Left lung (tissue), 10 donors: ENCODE results near the gene MCHR1. TPM values are rescaled to one million over a fixed set of nuclear protein-coding genes. Genes with fewer than 3 reads are reported as not detected.

ENCODE experiments used
- ATAC-seq: fragments of 200-7000 bp; cut with Tn5 transposase; one replicate; pipeline ENCODE4 v1.9.1; 2020; ENCODE audit warnings: moderate library complexity
- DNase-seq, 4 donors: peaks; one replicate each; pipeline ENCODE4 v3.0.0-alpha.2; 2013 to 2020
- H3K27ac ChIP-seq, 2 donors: fragments of 200-600 bp; sonication (generic) in 1 of 2; one replicate each; pipeline versions ENCODE4 v1.5.0 to v1.8.0; 2020 to 2021
- H3K27me3 ChIP-seq, 2 donors: fragments of 200-600 bp; sonication (generic) in 1 of 2; one replicate each; pipeline versions ENCODE4 v1.5.0 to v1.8.0; 2020 to 2021
- H3K36me3 ChIP-seq, 2 donors: fragments of 200-600 bp; sonication (generic) in 1 of 2; one replicate each; pipeline versions ENCODE4 v1.5.0 to v1.8.0; 2020 to 2021
- H3K4me1 ChIP-seq, 2 donors: fragments of 200-600 bp; one replicate each; pipeline ENCODE4 v1.8.0; 2021
- H3K4me3 ChIP-seq, 2 donors: fragments of 200-600 bp; sonication (generic) in 1 of 2; one replicate each; pipeline versions ENCODE4 v1.5.0 to v1.8.0; 2020 to 2021; ENCODE audit warnings: mild to moderate bottlenecking in 1 of 2
- H3K9me3 ChIP-seq, 2 donors: fragments of 200-600 bp; sonication (generic) in 1 of 2; one replicate each; pipeline versions ENCODE4 v1.5.0 to v1.8.0; 2020 to 2021
- intact Hi-C, 2 donors: fragments of 100-400 bp; cut with DNase I; formaldehyde crosslinking; loops; one replicate each; pipeline versions ENCODE4 v1.11.2 to v1.14.2; 2022
- polyA plus RNA-seq, 6 donors: library from polyadenylated mRNA; unstranded; fragments of 120-200 nt; gene quantifications; one replicate each; pipeline ENCODE4 v1.2.1, GENCODE V29; 2013; ENCODE audit not compliant: insufficient read length in 6 of 6
- total RNA-seq, 2 donors: library from RNA; stranded (reverse); fragmentation: NEBNext Ultra II Directional; extraction: Animal tissue kit (Norgen Biotek cat#: 25700); gene quantifications; one replicate each; pipeline ENCODE4 v1.2.1, GENCODE V29; 2021
- TF ChIP-seq, protein P1 (sequence below), 2 donors: fragments of 200-600 bp; sonication (generic) in 1 of 2; IDR thresholded peaks; one replicate each; pipeline versions ENCODE4 v1.5.0 to v1.8.0; 2021; ENCODE audit warnings: antibody characterized with exemption in 2 of 2
- donor health status: DM: no; HTN: yes; CAD: no.
- donor health status: DM: no; HTN: no; CAD: no.

Gene MCHR1
- total and polyA plus RNA-seq, 8 donors: 0.12 to 0.42 (median 0.24) TPM; not detected in 2

DNA sequence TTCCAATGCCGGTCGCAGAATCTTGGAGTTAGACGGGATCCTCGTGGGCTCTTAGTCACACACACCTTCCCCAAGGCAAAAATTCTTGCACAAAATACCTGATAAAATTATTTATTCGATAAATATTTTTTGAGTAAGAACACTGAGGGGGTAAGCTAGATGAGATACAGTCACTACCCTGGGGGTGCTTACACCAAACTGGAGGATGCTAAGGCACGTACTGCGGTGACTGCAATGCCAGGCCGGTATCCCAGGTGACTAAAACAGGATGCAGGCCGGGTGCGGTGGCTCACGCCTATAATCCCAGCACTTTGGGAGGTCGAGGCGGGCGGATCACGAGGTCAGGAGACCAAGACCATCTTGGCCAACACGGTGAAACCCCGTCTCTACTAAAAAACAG lies 41.0 kb upstream of the MCHR1 start:
- intact Hi-C loops: no loop called here
- no peak for ATAC-seq
- H3K4me3 ChIP-seq: no peak overlapping the region

GRCh38 chr22:40641269-40641668 lies 38.0 kb upstream of the MCHR1 start:
- Histone ChIP-seq H3K4me1 (peaks cover 5 to 23% of the 10 kb centered on the region in 2 donors), H3K4me3 (no peak overlapping the region), H3K36me3 (no peaks in the 10 kb centered on the region), H3K9me3 (no peaks in the 10 kb centered on the region), H3K27me3 (no peaks in the 10 kb centered on the region), H3K27ac (no peak overlapping the region)
- TF ChIP-seq, protein P1, sequence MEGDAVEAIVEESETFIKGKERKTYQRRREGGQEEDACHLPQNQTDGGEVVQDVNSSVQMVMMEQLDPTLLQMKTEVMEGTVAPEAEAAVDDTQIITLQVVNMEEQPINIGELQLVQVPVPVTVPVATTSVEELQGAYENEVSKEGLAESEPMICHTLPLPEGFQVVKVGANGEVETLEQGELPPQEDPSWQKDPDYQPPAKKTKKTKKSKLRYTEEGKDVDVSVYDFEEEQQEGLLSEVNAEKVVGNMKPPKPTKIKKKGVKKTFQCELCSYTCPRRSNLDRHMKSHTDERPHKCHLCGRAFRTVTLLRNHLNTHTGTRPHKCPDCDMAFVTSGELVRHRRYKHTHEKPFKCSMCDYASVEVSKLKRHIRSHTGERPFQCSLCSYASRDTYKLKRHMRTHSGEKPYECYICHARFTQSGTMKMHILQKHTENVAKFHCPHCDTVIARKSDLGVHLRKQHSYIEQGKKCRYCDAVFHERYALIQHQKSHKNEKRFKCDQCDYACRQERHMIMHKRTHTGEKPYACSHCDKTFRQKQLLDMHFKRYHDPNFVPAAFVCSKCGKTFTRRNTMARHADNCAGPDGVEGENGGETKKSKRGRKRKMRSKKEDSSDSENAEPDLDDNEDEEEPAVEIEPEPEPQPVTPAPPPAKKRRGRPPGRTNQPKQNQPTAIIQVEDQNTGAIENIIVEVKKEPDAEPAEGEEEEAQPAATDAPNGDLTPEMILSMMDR (IDR thresholded peaks at IDR 0.05): no peak
- intact Hi-C loops: loop anchor here in 1 of 2 donors (10.0 kb wide), 1 partner anchor 116 kb away; no protein-coding TSS in a partner anchor
- ATAC-seq (no peak), DNase-seq (no peak)

More for the DNA sequence above, 41.0 kb upstream of the MCHR1 start:
- Histone ChIP-seq H3K27me3 (no peaks in the 10 kb centered on the region), H3K36me3 (no peaks in the 10 kb centered on the region), H3K9me3 (no peaks in the 10 kb centered on the region), H3K27ac (peak overlapping the region in 1 of 2 donors; percentile 94), H3K4me1 (peaks cover 12 to 35% of the 10 kb centered on the region in 2 donors)
- TF ChIP-seq, protein P1 (IDR thresholded peaks at IDR 0.05): no peak
- DNase-seq: no peak

DNA sequence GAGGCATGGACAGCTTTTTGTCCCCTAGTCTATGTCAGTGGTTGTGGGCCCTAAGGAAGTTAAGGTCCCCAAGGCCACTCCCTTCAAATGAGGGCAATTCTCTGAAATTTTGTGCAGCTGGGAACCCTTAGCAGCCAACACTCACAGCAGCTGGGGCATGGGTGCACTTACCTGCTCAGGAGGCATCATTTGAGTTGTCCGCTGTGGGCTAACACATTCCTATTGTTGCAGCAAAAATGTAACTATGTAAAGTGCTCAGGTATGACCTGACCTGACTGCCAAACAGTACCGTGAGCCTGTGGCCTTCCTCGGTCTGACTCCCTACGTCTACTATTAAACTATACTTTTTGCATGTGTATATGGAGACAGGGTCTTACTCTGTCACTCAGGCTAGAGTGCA lies 37.0 kb upstream of the MCHR1 start:
- Histone ChIP-seq H3K27me3 (no peaks in the 10 kb centered on the region), H3K9me3 (no peaks in the 10 kb centered on the region), H3K27ac (no peak overlapping the region), H3K4me3 (no peak overlapping the region), H3K36me3 (no peaks in the 10 kb centered on the region), H3K4me1 (peaks cover 5 to 26% of the 10 kb centered on the region in 2 donors)
- intact Hi-C loops: loop anchor here in 1 of 2 donors (10.0 kb wide), 1 partner anchor 118 kb away; no protein-coding TSS in a partner anchor
- TF ChIP-seq, protein P1 (IDR thresholded peaks at IDR 0.05): no peak
- ATAC-seq (no peak), DNase-seq (no peak)

GRCh38 chr22:40645579-40646197 lies 33.6 kb upstream of the MCHR1 start:
- intact Hi-C loops: loop anchor here in 1 of 2 donors (5.0 to 10.0 kb wide), 2 partner anchors 121 to 208 kb away; no protein-coding TSS in a partner anchor
- H3K4me3 ChIP-seq: no peak overlapping the region
- ATAC-seq: no peak
- no peaks in the 10 kb centered on the region for H3K36me3 ChIP-seq
- DNase-seq: peak in 1 of 4 donors; percentile 9
- no peaks in the 10 kb centered on the region for H3K27me3 ChIP-seq
- H3K9me3 ChIP-seq: no peaks in the 10 kb centered on the region
- TF ChIP-seq, protein P1 (IDR thresholded peaks at IDR 0.05): no peak
- H3K27ac ChIP-seq: no peak overlapping the region
- peaks cover 0 to 13% of the 10 kb centered on the region in 2 donors for H3K4me1 ChIP-seq

DNA sequence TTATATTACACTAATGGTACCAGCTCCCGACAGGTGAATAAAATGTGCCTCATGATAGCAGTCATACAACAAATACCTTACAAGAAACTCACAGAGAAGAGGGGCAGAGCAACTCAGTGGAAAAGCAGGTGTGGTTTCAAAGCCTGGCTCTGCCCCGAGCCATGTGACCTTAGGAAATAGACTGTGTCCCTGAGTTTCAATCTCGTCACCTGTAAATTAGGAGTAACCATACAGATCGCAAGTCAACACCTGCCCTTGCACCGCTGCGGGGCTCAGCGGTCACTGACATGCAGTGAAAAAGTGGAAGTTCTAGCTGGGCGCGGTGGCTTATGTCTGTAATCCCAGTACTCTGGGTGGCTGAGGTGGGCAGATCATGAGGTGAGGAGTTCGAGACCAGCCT lies 30.9 kb upstream of the MCHR1 start:
- DNase-seq: peak in 2 of 4 donors; percentile 15 to 64

More for the DNA sequence above, 30.9 kb upstream of the MCHR1 start:
- Histone ChIP-seq H3K9me3 (no peaks in the 10 kb centered on the region), H3K4me3 (no peak overlapping the region), H3K27me3 (no peaks in the 10 kb centered on the region), H3K4me1 (peaks cover 6 to 17% of the 10 kb centered on the region in 2 donors), H3K36me3 (no peaks in the 10 kb centered on the region), H3K27ac (no peak overlapping the region)
- intact Hi-C loops: loop anchor here in 1 of 2 donors (5.0 to 10.0 kb wide), 2 partner anchors 124 to 211 kb away; no protein-coding TSS in a partner anchor
- no peak for ATAC-seq
- TF ChIP-seq, protein P1 (IDR thresholded peaks at IDR 0.05): no peak
